Breast epithelium (tissue), 3 donors: ENCODE measurements around the gene ATF3.

Source experiments
- CTCF ChIP-seq, 3 donors: fragments of 450-650 bp; IDR thresholded peaks; one replicate each; pipeline ENCODE4 v1.5.1; 2016 to 2017; ENCODE audit warnings: antibody characterized with exemption in 3 of 3, mild to moderate bottlenecking in 3 of 3, moderate library complexity in 3 of 3
- POLR2AphosphoS5 ChIP-seq, 3 donors: sonication (generic); formaldehyde crosslinking; IDR thresholded peaks; one replicate each; pipeline ENCODE4 v1.6.1; 2017; ENCODE audit warnings: antibody characterized with exemption in 3 of 3

GRCh38 chr1:212565079-212565478 lies 43.5 kb upstream of the ATF3 start:
- no peak for TF ChIP-seq CTCF (IDR thresholded peaks at IDR 0.05)
- TF ChIP-seq POLR2AphosphoS5 (IDR thresholded peaks at IDR 0.05), result no peak
